GM10266 (cell line): Measurements from ENCODE around the gene MYG1.

ENCODE experiments used
- DNase-seq: peaks from one replicate; pipeline ENCODE4 v3.0.0; 2012; ENCODE audit errors: extremely low spot score
- TF ChIP-seq, protein P1 (sequence below): IDR thresholded peaks from 2 replicates; pipeline ENCODE4 v1.5.1; 2012; ENCODE audit warnings: mild to moderate bottlenecking, low read depth; ENCODE audit not compliant: control insufficient read depth, insufficient read depth; ENCODE audit errors: missing control alignments

The MYG1 gene

DNA sequence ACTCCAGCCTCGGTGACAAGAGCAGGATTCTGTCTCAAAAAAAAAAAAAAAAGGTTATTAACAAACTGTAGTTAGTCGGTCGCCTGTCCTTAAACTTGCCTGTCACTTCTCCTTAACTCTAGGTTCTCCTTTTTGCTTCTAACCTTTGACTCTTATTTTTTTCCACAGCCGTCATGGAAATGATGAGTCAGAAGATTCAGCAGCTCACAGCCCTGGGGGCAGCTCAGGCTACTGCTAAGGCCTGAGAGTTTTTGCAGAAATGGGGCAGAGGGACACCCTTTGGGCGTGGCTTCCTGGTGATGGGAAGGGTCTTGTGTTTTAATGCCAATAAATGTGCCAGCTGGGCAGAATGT, 418 bp upstream of the MYG1 start:
- TF ChIP-seq, protein P1, sequence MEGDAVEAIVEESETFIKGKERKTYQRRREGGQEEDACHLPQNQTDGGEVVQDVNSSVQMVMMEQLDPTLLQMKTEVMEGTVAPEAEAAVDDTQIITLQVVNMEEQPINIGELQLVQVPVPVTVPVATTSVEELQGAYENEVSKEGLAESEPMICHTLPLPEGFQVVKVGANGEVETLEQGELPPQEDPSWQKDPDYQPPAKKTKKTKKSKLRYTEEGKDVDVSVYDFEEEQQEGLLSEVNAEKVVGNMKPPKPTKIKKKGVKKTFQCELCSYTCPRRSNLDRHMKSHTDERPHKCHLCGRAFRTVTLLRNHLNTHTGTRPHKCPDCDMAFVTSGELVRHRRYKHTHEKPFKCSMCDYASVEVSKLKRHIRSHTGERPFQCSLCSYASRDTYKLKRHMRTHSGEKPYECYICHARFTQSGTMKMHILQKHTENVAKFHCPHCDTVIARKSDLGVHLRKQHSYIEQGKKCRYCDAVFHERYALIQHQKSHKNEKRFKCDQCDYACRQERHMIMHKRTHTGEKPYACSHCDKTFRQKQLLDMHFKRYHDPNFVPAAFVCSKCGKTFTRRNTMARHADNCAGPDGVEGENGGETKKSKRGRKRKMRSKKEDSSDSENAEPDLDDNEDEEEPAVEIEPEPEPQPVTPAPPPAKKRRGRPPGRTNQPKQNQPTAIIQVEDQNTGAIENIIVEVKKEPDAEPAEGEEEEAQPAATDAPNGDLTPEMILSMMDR = no peak
- no peak for DNase-seq

DNA sequence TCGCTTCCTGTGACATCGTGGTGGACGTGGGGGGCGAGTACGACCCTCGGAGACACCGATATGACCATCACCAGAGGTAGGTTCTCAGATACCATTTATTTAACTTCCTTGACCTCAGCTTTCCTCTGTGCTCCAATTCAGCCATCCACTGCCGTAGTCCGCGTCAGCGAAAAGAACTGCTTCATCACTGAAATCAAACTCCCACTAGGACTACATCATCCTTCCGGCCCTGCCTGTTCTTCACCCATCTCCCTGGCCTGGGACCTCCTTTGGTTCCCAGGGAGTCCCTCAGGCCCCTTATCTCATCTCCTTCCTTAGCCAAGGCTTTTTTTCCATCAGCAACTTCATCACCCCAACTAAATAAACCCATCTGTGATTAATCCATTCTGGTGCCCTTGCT, 692 bp downstream of the MYG1 start:
- no peak for DNase-seq
- TF ChIP-seq, protein P1 = no peak

DNA sequence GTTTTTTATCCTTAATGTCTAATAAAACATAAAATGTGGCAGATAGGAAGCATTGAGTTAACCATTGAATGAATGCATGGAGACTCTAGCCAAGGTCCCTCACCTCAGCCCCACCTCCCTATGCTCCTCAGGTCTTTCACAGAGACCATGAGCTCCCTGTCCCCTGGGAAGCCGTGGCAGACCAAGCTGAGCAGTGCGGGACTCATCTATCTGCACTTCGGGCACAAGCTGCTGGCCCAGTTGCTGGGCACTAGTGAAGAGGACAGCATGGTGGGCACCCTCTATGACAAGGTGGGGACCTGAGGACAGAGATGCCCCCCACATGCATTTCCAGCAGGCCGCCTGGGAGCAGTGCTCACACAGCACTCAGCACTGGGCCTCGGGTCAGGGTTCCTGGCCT, 3.4 kb downstream of the MYG1 start:
- DNase-seq = no peak
- TF ChIP-seq, protein P1 = no peak

DNA sequence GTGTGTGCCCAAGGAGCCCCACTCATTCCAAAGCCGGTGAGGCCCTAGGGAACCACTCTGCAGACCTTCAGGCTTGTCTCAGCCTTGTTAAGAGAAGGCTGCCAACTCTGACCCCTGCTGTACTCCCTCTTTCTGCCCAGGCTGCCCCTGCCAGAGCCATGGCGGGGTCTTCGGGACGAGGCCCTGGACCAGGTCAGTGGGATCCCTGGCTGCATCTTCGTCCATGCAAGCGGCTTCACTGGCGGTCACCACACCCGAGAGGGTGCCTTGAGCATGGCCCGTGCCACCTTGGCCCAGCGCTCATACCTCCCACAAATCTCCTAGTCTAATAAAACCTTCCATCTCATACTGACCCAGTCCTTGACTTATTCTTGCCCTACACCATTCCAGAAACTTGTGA, 7.3 kb downstream of the MYG1 start:
- no peak for DNase-seq
- TF ChIP-seq, protein P1 = no peak

DNA sequence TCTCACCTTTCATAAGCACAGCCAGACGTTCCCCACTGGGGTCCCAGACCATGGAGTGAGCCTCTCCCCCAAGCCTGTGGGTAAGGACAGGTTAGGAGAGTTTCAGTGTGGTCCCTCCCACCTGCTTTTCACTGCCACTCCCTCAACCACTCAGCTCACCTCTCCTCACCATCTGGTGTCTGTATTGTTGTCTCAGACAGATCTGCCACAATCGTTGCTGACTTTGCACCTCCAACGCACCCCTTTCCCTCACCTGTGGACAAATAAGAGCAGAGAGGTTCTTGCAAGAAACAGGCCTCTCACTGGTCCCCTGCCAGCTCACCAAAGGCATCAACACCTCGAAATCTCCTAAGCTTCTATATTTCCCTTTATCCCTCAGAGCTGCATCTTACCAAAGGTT, 8.8 kb downstream of the MYG1 start:
- TF ChIP-seq, protein P1 = no peak
- no peak for DNase-seq

DNA sequence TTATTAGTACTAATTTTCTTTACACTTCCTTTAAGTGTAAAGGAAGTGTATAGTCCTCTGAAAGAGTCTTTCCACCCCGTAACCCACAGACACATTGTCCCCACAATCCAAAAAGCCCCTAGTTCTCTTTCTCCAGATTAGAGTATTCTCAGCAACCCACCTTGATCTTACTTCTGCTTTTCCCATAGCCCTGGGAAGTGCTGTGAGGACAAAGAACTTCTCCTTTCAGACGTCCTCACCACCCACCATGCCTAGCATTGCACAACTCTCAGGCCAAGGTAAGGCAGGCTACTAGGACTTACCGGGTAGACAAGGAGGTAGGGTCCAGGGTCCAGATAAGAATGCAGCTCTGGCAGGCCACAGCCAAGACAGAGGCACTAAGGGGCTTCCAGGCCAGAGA, 14.5 kb downstream of the MYG1 start:
- TF ChIP-seq, protein P1 = no peak
- no peak for DNase-seq

DNA sequence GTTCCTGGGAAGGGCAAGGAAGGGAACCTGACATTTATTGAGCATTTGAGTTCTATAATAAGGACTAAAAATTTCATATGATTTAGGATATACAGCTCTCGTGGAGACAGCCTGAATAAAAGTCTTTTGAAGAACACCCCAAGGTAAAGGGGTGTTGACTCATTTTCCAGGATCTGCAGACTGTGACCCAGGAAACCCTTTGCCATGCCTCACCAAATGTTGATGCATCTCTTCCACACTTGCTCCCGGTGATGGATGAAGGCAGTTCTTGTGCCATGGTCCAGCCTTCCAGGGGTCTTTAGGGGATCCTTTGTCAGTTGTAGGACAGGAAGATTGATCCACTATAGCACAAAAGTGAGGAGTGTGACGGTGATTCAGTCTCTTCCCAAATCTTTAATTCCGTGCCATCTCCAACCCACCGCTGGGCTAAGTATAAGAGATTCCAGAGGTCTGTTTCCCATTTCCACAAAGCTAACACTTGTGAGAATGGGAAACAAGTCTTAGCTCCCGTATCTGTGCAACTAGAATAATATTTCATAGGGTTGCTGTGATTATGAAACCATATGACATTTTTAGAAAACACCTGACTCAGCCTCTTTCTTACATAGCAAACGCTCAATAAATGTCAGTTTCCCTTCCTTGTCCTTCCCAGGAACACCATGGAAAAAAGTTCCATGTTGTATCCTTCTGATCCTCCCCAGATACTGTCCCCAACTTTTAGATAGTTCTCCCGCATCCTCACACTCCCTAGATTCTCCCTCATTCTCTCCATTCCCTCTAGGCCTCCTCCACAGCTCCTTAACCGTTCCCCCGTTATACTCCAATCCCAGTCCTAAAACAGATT, 21.1 kb downstream of the MYG1 start:
- DNase-seq = no peak
- TF ChIP-seq, protein P1 = no peak
